Tibial nerve (tissue), 4 donors: ENCODE measurements around the gene CFDP1.

ENCODE experiments used
- EP300 ChIP-seq, 2 donors: sonication (generic); formaldehyde crosslinking; IDR thresholded peaks; one replicate each; pipeline ENCODE4 v1.6.1; 2017; ENCODE audit warnings: antibody characterized with exemption in 2 of 2, mild to moderate bottlenecking in 1 of 2
- POLR2A ChIP-seq, 2 donors: fragments of 450-650 bp; IDR thresholded peaks; one replicate each; pipeline ENCODE4 v1.6.1; 2017; ENCODE audit warnings: antibody characterized with exemption in 2 of 2, mild to moderate bottlenecking in 2 of 2, moderate library complexity in 2 of 2
- TF ChIP-seq, protein P1 (sequence below), 5 experiments: fragments of 200-600 bp in 3 of 5; fragments of 450-650 bp in 2 of 5; sonication (generic) in 3 of 5; IDR thresholded peaks; one replicate each; pipeline ENCODE4 v1.5.1; 2016 to 2019; ENCODE audit warnings: antibody characterized with exemption in 5 of 5, mild to moderate bottlenecking in 3 of 5, moderate library complexity in 2 of 5

DNA sequence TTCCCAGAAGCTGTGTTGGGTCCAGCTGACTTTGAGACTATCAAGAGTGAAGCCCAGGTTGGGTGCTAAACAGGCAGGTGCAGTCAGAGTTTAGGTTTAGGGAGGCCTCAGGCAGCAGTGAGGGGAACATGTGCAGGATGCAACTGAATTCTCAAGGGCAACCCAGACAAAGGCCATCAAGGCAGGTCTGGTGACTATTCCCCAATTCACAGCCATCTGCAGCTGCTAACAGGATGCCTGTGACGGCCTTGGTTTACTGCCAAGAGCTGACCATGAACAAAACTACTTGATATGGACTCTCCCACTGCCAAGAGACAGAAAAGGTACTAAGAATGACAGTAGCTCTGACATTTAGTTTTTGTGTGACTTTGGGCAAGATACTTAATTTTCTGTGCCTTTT lies 136.7 kb downstream of the CFDP1 start:
- TF ChIP-seq EP300 (IDR thresholded peaks at IDR 0.05) (no peak), POLR2A (IDR thresholded peaks at IDR 0.05) (no peak)
- TF ChIP-seq, protein P1, sequence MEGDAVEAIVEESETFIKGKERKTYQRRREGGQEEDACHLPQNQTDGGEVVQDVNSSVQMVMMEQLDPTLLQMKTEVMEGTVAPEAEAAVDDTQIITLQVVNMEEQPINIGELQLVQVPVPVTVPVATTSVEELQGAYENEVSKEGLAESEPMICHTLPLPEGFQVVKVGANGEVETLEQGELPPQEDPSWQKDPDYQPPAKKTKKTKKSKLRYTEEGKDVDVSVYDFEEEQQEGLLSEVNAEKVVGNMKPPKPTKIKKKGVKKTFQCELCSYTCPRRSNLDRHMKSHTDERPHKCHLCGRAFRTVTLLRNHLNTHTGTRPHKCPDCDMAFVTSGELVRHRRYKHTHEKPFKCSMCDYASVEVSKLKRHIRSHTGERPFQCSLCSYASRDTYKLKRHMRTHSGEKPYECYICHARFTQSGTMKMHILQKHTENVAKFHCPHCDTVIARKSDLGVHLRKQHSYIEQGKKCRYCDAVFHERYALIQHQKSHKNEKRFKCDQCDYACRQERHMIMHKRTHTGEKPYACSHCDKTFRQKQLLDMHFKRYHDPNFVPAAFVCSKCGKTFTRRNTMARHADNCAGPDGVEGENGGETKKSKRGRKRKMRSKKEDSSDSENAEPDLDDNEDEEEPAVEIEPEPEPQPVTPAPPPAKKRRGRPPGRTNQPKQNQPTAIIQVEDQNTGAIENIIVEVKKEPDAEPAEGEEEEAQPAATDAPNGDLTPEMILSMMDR (IDR thresholded peaks at IDR 0.05), result no peak
